GM19239 (cell line): ENCODE data around the gene IGFBP2.
A peak's percentile ranks its signal among the peaks of the same experiment; 100 is the strongest.

Experiments
- DNase-seq: peaks from one replicate; pipeline ENCODE4 v3.0.0; 2011; ENCODE audit warnings: low spot score; ENCODE audit not compliant: insufficient read length
- FAIRE-seq: peaks from 2 replicates; lab custom pipeline; 2011; peaks lifted over from hg19 to GRCh38; lab: Jason Lieb, UNC

IGFBP2 gene

DNA sequence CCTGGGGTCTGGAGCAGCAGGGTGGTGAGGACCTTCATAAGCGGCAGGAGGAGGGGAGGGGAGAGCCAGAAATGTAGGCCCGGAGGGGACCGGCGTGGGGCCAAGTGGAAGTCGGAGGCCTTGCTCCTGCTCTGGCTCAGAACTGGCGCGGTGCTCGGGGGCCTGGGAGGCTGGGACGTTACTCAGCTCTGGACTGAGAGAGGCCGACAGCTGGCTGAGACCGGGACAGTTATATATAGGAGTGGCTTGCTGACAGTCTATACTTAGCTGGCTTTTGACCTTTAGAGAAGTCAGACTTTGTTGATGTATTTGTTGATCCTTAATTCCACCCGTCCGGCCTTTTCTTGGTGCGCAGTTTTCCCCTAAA, 46.4 kb downstream of the IGFBP2 start:
- DNase-seq (no peak), FAIRE-seq (no peak)

DNA sequence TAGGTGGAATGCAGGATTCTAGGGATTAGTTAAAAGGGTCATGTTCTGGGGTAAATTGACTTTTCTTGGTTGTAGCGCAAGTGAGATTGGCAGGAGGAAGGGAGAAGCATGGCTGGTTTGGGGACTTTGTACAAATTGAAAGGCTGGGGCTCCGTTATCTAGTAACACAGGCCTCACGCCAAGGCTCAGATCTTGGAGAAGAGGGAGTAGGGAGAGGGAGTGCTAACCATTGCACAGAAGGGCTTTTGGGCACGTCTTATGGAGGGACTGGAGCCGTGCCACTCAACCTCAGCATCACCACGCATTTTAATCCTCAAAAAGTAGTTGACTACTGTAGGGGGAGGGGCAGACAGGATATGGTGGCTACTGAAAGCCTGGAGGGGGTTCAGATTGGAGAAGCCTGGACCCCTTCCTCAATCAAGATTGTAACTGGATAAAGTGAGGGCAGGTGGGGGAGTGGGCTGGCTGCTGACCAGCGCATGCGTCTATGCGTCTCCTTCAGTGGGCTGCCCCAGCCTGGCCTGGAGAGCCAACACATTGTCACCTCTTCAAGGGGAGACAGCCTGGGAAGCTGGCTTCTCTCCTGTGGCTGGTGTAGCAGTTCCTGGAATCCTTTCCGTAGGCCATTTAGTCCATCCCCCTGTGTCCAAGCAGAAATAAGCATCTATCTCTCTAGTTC, 47.9 kb downstream of the IGFBP2 start:
- DNase-seq = no peak
- no peak for FAIRE-seq

DNA sequence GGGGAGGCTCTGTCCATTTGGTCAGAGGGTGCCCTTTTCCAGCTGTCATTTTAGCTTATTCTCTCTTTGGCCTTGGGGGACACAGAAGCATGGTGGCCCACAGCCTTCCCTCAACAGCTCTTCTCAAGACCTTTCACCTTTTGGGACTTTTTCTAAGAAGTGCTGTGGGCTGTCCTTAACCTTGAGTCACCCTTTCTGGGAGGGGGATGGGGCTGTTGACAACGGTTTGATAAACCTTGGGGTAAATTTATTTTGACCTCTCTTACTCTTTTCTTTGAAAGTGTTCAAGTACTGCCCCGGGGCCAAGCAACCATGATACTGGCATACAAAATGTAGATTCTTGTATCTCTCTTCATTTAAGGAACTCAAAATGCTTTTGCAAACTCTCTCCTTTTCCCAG, 48.5 kb downstream of the IGFBP2 start:
- FAIRE-seq (no peak), DNase-seq (no peak)

DNA sequence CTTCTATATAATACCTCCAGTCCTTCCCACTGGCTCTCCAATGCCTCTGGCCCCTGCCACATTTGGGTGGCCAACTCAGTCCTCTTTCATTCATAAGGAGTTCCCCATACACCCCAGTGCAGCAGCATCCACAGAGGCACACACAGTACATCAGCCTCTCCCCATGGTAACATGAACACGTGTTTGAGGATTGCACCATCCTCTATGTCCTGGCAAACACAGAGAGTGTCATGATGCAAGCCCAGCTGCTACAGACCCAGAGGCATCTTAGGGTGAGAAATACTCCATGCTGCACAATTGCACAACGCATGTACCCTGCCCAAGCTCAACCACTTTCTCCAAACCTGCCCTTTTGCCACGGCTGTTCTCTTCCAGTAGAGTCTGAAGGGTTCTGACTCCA, 50.6 kb downstream of the IGFBP2 start:
- DNase-seq (no peak), FAIRE-seq (no peak)

DNA sequence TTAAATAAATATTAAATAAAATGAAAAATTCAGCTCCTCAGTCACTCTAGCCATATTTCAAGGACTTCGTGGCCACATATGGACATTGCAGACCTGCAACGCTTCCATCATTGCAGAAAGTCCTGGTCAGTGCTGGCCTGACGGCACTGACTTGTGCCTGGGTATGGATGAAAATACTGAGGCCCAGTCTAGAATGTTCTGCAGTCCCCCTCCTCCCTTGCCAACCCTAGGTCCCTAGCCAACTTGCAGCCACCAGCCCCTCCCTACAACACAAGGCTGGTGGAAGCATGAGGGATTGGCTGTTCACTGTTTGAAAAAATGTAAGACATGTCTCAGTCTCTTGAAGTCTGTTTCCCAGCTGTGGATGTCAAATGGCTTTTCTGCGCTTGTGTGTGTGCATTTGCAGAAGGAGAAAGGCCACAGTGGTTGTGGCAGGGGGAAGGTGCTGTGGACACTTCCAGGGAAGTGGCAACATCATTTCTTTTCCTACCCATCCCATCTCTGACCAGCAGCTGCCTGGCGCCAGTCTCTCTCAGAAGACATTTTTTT, 52.2 kb downstream of the IGFBP2 start:
- FAIRE-seq (no peak), DNase-seq (no peak)

DNA sequence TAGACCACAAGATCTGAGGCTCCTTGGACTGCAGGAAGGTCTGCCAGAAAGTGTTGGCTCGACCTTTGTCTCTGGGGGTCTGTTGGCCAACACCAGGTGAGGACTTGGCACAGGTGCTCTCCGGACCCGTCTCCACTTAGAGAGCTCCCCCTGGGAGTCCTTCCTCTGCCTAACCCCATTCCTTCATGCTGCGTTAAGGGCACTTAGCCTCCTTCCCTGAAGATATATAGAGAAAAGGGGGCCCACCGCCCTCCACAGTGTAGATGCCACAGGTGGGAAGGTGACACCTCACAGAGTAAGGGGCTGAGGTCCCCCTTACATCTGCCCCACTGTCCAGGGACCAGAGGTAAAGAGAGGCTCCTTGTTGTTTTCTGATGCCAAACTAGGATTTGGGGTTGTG, 53.9 kb downstream of the IGFBP2 start:
- DNase-seq (no peak), FAIRE-seq (no peak)

DNA sequence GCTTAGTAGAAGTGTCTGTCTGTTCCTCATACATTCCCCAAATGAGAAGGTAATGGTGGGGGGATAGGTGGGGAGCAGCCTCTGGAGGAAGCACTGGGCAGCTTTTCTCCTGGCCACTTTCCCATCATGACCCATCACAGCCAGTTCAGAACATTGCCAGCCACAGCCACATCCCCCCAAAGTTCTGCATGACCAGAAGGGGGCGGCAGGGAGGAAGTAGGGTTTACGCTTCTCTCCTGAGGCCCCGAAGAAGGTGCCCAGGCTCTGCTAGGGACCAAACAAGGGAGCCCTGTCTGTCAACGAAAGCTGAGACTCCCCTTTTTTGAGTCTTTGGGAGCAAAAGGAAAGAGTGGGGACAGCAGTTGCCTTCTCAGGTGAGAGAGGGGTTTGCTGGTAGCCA, 54.4 kb downstream of the IGFBP2 start:
- FAIRE-seq = no peak
- no peak for DNase-seq

DNA sequence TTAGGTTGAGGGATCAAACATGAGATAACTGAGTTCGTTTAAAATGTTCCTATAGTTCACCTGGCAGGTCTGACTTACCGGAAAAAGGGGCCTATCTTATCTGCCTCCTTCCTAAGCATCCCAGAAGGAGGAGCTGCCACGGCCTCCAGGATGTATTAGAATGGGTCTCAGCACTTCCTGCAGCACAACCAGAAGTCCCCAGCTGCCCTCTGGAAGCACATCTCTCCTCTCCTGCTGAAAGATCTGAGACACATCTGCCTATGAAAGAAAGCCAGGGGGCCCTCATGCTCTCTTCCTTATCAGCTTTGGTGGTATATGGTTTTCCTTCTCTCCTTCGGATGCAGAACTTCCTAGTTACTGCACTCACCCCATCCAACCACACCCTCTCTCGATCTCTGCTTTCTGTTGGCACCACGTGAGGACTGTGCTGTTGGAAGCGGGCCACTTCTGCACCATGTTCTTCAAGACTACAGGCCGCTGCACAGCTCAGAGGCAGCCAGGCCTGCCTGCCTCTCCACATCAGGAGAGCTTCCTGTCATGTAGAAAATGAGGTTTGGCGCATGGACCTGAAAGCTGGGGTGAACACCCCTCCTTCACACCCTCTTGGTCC, 55.6 kb downstream of the IGFBP2 start:
- no peak for FAIRE-seq
- no peak for DNase-seq

DNA sequence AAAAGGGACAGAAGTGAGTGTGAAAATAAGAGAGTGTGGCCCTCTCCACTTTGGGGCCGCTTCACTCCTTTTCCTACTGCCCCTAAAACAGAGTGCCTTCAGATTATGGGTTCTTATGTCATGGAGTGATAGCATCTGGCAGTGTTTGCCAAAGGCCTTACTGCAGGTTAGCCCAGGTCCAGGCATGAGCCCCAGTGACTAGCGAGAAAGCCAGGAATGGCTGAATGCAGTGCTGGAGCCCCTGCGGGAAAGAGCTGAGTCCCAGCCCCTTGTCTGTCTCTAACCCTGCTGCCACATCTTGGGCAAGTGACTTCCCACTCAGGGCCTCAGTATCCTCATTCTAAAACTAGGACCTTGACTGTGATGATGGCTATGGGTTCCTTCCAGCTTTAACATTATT, 56.2 kb downstream of the IGFBP2 start:
- FAIRE-seq = no peak
- no peak for DNase-seq

DNA sequence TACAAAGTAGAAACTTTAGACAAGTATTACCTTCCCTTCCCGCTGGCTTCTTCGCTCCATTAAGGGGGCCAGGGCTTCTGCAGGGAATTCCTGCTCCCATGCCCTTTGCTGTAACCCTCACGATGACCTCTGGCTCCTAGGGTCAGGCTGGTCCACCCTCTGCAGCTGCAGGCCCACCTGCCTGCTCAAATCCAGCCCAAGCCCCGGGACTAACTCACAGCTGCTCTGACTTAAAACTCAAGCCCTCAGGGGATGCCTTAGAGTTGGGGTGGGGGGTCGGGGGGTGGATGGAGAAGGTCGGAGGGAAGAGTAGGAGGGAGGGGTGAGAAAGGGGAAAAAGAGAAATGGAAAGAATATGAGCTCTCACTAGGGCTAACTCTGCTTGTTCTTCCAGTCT, 57.2 kb downstream of the IGFBP2 start:
- DNase-seq = no peak

DNA sequence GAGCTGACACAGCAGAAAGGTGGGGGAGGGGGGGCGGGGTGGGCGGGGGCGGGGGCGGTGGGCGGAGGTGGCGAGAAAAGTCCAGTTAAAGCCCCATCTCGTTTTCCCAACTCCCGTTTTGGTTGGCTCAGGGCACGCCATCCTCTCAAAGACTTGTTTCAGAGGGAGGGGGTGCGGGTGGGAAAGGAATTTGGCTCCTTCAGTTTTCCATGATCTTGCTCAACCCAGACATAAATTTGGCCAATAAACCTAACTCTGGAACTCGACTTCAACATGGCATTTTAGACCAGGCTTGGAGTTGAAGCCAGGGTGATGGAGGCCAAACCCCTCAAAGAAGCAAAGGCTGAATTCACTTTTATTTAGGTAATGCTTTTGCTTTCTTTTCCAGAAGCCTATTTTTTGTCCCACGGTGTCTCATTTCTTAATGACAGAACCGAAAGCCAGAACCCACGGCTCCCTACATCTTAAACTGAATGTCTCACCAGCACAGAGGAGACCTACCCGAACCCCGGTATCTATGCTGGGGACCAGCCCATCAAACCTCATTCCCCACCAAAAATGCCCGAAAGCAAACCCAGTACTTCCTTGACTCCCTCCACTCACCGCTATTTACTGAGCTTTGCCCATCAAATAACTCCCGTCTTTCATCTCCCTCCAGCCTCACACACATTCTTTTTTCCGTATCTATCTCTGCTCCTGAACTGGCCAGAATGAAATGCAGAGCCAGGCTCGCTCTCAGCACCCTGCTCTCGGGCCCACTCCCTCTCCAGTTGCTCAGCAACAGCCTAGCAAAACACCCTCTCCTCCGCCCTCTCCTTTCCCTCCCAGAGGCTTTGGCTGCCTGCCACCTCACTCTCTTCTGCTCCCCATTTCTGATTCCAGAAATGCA, 57.9 kb downstream of the IGFBP2 start:
- FAIRE-seq (peak; percentile 54), DNase-seq (no peak)

More for the DNA sequence above, 57.2 kb downstream of the IGFBP2 start:
- no peak for FAIRE-seq

DNA sequence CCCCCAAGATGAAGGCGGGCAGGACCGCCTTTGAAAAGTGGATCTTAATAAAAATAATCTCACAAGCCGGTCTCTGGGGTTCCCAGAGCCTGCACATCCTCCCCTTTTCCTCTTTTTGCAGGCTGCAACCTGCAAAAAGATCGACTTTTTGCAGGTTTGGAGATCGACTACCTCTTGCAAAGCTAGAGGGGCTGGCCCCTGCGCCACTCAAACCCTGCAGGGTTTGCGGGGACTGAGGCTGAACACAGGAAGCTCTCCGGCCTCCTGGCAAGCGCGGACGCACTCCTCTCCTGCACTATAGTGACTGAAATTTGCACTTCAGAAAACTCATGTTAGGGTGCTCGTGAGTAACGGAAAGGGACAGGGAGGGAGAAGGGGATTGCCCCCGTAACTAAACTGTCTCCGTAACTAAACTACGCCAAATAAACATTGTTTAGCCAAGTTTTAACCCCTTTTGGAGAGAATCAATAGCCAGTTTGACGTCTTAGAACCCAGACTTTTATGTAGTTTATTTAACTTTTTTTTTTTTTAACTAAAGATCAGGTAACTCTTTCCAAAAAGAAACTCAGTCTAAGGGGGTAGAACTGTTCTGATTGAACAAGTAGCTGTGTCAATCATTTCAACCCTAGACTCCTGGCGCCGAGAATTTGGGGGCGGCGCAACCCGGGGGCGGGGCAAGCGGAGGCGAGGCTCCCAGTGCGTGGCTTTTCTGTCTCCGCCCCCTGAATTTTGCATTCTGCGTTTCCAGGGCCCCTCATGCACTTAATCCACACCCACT, 59.6 kb downstream of the IGFBP2 start:
- DNase-seq = no peak
- FAIRE-seq = no peak

DNA sequence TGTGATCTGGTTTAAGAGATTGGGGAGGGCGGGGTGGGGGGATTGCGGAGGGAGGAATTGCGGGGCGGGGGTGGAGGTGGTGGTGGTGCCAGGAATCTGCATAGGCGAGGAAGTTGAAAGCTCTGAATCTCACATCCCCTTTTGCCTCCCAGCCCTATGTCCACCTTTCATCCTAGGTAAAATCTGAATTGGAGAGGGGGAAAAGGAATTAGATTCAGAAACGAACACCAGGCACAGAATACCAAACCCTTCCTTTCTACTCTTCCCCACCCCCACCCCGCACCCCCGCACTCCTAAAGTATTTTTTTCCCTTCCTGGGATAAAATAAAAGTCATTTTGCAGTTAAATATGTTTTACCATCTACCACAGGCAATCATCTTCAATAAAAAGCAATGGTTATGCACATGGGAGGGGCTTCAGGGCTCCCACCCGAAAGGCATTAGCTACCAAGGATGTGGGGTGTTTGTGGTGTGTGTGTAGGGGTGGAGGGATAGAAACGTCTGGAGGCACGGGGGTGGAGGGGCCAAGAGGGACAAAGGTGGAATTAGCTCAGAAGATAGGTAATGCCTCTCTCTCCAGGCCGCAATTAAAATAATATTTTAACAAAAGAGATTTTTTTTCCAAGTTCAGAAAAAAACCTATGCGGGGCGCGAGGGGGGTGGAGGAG, 60.3 kb downstream of the IGFBP2 start:
- DNase-seq = no peak
- no peak for FAIRE-seq

DNA sequence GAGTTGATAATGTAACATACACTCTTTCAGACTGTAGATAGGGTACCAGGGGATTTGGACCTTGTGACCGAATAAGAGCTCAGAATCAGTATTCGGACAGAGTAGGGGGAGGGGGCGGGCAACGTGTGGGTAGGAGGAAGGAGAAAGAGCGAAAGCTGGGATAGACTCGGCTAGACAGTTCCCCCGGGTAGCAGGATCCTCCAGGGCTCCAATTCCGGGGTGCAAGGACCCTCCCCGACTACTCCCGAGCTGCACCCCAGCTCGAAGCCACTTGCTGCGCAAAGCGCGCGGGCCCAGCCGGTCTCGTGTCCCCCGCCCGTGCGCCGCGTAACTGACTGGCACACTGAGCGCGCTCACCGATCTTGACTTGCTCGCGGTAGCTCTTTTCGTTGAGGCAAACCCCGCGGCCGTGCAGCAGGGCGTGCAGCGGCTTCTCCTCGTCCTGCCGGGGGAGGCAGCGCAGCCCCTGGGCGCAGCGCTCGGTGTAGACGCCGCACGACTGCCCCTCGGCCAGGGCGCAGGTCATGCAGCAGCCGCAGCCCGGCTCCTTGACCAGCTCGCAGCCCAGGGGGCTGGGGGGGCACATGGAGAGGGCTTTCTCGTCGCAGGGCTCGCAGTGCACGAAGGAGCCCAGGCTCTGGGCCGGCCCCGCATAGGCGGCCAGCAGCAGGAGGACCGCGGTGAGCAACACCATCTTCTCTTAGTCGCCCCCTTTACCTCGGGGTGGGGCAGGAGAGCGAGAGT, 61.0 kb downstream of the IGFBP2 start:
- DNase-seq = no peak
- no peak for FAIRE-seq

DNA sequence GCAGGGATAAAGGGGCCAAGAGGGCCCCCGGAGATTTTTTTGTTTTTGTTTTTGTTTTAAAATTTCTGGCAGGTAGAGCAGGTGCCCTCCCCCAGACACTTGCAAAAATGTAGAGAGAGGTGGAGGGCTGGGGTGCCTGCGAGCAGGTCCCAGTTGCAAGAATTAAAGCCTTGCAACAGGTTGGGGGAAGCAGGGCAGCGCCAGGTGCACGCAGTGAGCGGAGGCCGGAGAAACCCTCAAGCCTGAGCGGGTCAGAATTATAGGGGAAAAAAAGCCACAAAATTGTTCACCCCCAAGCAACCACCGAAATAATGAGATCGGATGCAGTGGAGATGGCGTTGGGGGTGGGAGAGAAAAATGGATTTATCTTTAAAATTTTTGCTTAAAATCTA, 61.6 kb downstream of the IGFBP2 start:
- FAIRE-seq (no peak), DNase-seq (no peak)

DNA sequence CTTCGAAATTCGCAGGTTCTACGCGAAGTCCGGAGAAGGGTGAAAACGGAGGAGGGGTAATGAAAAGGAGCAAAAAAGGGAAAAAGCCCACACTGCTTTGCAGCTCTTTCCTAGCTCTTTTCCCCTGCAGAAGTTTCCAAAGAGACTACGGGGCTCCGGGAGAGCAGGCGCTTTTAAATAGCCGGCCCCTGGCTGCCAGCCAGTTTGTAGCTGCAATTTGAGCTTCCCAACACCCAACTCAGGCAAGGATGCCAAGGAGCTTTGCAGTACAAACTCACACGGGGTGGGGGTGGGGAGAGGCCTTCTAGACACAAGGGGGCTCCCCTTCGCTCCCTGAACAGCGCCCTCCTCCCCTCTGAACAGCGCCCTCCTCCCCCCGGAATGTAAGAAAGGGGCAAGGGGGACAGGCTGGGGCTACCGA, 62.2 kb downstream of the IGFBP2 start, which contains the start of gene IGFBP5:
IGFBP5 (minus strand) TSS at position 149 of the 421 bp plus-strand sequence. CDS start 774 bp downstream, outside the sequence.
- DNase-seq (no peak), FAIRE-seq (no peak)

DNA sequence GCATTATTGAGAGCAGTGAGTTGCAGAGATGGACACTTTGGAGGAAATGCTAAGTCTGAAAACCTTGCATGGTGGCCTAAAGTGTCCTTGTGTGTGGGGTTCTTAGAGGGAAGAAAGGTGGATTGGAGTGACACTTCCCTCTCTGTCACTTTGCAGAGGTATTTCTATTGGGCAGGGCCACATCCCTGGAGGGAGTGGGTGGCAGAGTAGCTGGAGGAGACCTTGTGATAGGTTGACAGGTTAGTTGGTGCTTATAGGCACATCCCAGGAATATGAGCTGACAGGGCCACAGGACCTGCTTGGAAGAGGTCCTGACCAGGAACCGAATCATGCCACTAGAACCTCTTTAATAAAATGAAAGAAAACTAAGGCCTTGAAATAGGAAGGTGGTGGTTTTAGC, 63.1 kb downstream of the IGFBP2 start:
- DNase-seq = no peak
- no peak for FAIRE-seq

DNA sequence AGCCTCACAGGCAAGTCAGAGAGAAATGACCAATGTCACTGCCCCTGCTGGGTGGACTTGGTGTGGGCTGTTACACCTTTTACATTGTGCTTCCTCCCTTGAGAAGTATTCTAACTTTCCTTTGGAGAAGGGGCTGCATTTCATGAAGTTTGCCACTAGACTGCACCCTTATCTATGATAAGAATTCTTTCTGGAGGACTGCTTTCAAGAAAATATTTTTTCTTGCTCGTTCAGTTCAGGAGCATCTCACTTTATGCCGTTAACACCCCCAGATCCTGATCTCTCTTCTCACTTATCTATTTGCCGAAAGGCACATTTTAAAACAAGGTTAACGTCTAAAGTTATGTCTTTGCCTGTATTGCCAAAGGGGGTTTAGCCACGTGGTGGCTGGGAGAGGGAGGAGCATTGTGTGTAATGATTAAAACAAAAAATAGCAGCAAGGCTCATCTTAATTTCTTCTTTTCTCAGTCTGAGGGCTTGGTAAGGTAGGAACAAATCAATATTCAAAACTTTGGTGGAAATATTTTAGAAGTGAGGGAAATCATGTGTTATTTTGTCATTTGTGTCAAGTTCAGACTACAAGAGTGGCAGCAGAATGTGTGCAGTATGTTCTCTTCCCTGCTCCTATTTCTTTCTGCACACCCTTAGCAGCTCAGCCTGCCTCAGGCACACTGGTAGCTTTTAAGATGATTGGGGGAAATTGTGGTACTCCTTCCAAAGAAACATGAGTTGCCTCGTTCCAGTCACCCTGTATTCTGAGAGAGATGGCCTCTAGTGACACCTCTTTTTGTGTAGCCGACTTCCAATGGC, 63.7 kb downstream of the IGFBP2 start:
- no peak for DNase-seq
- no peak for FAIRE-seq
